Measurements from ENCODE around the gene PPP2R2D.
"Not testable (repeated sequence)": the region's sequence is repeated elsewhere in the genome, so short reads cannot be mapped to it uniquely, and the experiment has no call there.

PPP2R2D gene

DNA sequence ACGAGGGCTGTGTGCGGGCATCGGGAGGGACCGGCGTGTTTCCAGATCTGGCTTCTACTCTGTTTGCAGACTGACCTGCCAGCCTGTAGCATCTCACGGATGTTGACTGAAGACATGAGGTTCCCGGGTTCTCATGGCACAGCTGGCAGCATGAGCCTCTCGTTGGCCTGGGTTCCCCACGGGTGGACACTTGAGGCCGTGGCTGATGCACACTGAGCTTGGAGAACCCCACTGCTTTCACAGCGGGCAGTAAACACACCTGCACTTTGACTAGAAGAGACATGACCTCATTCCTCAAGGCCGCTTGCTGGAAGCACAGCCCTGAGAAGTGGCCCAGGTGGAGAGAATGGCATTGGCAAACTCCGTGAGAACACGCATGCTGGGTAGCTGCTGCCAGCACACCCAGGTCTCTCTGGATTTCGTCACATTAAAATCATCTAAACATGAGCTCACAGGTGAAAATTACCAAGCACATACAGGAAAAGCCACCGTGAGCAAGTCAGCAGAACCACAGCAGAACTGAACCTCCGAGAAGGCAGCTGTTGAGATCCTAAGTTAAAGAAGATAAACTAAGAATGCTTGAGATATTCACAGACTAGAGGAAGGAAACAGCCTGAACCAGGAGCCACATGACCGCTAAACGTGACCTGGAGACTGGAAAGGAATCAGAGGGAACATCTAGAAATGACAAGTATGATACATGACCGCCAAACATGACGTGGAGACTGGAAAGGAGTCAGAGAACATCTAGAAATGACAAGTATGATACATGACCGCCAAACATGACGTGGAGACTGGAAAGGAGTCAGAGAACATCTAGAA lies 48.4 kb downstream of the PPP2R2D start:
- no peak for DNase-seq (ENCODE audit: low spot score)

DNA sequence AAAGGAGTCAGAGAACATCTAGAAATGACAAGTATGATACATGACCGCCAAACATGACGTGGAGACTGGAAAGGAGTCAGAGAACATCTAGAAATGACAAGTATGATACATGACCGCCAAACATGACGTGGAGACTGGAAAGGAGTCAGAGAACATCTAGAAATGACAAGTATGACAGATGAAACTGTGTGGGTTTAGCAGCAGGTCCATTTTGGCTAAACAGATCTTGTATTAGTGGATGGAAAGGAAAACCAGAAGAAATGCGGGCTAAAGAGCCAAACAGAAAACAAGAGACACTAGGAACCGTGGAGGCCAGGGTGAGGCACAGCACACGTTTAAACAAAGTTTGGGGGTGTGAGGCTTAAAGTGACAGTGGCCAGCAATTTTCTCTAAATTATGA lies 49.1 kb downstream of the PPP2R2D start:
- not testable (repeated sequence) for DNase-seq (ENCODE audit: low spot score)

DNA sequence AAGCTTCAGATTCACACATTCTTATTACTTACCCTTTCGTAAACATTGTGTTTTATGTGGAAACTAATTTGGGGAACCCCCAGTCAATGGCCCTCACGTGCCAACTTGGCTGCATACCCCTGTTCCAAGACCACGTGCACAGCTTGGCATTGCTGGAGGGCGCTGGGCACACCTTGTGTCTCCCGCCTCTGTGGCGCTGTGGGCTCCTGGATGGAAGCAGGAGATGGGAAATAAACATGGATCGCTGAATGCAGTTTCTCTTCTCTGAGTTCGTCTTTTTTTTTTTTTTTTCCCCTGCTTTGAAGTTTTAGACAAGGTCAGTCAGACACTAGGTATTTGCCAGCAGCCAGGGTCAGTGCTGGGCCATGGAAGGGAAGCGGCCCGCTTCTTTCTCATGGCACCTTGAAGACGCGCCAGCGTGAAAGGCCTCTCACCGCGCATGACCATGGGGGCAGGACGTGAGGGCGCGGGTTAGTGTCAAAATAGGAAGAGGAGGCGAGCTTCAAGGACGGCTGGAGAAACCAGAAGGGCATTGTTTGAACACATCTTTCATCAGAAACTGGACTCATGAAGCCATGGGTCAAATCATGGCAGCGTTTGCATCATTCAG lies 53.7 kb downstream of the PPP2R2D start:
- no peak for DNase-seq (ENCODE audit: low spot score)

DNA sequence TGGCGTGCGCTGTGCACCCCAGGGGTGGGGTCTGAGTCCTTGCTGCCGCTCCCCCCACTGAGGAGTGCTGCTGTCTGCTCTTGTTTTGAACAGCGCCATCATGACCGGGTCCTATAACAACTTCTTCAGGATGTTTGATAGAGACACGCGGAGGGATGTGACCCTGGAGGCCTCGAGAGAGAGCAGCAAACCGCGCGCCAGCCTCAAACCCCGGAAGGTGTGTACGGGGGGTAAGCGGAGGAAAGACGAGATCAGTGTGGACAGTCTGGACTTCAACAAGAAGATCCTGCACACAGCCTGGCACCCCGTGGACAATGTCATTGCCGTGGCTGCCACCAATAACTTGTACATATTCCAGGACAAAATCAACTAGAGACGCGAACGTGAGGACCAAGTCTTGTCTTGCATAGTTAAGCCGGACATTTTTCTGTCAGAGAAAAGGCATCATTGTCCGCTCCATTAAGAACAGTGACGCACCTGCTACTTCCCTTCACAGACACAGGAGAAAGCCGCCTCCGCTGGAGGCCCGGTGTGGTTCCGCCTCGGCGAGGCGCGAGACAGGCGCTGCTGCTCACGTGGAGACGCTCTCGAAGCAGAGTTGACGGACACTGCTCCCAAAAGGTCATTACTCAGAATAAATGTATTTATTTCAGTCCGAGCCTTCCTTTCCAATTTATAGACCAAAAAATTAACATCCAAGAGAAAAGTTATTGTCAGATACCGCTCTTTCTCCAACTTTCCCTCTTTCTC lies 55.0 kb downstream of the PPP2R2D start:
- no peak for DNase-seq (ENCODE audit: low spot score)

DNA sequence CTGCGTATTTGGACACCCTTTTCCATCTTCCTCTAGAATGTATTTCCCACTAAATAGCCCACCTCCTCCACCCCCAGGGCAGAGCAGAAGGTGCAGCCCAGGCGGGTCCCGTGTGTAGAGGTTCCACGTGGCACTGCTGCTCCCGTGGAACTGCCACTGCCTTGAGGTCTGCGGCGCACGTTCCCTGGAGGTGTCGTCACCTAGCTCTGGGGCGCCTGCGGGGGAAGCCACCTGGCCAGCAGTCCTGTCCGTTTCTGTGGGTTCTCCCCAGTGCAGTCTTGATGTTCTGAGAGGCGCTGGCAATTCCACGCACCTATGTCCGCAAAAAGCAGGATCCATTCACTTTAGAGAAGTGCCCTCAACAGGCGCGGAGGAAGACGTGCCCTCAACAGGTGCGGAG lies 59.0 kb downstream of the PPP2R2D start:
- DNase-seq (ENCODE audit: low spot score): no peak

DNA sequence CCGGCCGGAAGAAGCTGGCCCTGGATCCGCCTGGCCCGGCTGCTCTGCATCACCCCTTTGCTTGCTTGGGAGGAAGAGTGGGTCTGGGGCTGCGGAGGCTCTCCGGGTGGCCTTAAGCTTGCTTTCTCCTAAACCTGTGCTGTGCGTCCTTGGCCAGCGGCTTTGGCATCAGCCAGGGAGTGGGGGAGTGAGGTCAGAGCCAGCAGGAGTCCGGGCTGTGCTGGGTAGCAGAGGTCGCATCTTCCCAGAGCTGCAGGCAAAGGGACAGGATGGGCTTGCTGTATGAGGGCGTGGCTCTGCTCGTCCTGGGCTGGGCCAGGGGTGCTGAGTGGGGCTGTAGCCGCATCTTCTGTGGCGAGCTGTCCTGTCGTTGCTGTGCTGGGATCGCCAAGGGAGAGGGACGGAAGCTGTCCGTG lies 59.8 kb downstream of the PPP2R2D start:
- no peak for DNase-seq (ENCODE audit: low spot score)

DNA sequence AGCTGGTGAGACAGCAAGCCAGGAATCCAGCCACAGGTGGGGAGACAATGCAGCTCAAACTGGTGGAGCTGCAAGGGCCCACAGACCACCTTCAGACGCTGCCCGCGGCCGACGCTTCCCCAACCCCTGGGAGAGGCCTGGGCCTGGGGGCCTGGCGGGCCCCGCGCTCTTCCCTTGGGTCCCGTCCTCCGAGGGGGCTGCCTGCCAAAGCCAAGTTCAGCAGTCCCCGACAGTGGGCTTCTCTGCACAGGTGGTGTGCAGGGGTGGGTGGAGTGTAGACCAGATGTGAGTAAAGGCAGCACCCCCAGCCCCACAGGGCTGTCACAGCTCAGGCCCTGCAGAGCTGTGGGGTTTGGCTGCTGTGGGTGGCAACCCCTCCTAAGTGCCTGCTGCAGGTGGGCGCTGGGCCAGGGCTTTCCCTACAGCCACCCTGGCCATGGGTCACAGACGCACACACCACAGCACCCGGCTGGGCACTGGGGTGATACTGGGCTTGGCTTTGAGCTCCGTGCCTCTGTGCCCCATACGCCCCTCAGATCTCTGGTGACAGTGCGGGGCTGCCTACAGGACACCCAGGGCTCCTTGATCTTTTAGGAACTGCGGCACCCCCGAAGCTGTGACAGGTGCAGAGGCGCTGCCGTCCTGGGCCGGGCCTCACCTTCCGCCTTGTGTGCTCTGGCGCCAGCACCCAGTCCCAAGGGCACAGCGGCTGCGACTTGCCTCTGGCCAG lies 60.4 kb downstream of the PPP2R2D start:
- DNase-seq (ENCODE audit: low spot score): no peak

DNA sequence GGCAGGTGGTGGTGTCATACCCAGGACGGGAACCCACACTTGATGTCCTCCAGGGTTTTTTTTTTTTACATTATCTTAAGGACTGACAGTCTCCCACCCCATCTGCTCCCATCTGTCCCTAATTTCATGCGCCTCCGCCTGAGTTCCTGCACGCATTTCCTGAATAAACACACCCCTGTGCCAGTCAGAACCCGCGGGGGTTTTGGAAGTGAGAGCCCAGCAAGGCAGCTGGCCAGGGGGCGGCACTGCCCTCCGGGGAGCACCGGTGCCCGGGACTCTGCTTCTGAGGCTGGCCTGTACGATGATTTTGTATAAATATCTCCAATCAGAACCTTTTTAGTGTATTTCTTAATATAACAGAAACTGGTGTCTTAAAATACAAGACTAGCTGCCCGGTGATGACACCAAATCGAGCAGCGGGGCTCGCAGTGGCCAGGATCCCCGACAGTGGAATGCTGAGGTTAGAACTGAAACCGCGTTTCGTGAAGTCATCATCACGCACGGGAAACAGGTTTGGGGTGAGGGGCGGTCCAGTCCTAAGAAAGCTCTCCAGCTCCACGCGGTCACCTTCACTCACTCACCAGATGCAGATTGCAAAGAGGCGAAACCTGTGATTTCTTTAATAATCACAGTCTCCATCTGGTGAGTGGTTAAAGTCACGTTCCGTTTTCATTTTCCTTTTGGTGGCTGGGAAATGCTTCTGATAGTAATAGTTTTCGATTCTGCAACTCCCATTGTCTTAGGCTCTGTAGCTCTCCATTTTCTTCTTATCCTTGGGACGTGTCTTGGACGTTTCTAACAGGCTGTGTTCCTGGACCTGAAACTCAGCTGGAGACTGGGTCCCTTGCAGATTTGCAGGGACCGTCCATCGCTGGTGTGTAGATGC lies 61.2 kb downstream of the PPP2R2D start:
- DNase-seq (ENCODE audit: low spot score): no peak

DNA sequence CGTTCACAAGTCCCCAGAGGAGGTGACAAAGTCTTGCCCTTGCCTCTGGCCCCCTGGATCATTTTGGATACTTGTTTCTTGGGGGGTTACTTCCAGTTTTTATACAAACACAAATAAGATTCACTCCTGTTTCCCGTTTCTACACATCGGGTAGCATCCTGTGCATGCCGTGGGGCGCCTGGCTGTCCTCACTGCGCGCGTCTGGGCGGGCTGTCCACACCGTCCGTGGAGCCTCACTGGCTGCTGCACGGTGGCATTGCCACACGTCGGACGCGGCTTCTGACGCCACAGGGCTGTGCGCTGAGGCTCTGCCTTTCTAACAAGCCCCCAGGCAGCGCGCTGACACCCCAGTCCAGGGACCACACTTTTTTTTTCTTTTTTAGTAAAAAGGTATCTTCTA lies 62.5 kb downstream of the PPP2R2D start:
- DNase-seq (ENCODE audit: low spot score): no peak

DNA sequence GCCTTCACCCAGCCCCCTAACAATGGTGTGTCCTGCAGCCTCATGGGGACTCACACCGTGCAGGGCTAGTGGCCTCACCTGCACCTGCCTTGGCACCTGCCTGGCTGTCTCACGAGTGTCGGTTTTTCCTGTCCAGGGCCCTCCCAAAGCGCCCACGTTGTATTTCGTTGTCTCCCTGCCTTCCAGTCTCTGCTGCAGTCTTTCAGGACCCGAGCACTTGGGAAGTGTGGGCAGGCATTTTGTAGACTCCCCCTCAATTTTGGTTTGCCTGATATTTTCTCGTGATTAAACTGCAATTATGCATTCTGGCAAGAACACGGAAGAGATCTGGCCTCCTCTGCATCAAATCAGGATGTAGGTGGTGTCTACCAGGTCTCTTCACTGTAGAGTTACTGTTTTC lies 63.0 kb downstream of the PPP2R2D start:
- no peak for DNase-seq (ENCODE audit: low spot score)

DNA sequence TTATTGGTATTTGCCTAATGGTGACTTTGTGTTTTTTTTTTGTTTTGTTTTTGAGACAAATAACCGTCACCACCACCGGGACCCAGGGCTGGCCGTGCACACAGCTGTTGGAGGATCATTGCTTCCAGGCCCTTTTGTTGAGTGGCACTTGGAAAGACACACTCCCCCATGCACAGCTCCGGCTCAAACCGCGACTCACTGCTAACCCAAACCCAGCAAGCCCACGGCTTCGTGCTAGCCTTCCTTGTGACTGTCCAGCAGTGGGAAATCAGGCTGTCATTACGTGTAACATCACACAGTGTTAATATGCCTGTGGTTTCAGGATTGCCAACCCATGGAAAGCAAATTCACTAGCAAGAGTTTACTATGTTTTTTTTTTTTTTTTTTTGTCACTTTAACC lies 63.5 kb downstream of the PPP2R2D start:
- DNase-seq (ENCODE audit: low spot score): no peak

DNA sequence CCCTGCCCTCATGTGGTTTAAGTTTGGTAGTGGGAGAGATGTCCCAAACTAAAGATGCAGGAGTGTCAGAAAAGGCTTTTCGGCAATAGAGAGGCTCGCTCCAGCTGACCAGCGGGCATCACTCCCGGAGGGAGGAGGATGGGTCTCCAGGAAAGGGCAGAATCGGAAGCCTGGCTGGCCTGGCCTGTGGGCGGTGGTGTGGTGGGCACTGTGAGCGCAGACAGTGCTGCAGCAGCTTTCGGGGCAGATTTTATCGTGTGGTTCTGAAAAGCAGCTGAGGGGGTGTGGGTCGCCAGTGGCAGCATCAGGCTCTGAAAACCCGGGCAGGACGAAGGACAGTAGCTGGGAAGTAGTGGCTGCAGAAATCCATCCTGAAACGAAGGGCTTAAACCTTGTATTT lies 68.1 kb downstream of the PPP2R2D start:
- DNase-seq (ENCODE audit: low spot score): no peak

DNA sequence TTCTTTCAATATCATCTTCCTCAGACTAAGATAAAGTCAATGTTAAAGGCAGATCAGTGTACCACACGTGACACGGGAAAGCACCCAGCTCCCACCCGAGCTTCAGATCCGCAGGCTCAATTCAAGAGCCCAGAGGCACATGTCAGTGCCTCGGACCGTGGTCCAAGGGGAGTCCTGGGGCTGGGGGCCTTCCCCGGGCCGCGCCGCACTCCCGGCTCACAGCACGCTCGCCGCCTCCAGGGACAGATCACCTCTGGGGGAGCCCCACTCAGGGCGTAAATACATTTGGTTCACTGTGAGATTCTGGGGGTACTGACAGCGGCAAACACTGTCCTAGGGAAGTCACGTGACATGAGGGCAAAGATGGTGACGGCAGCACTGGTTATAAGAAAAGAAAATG lies 70.1 kb downstream of the PPP2R2D start:
- no peak for DNase-seq (ENCODE audit: low spot score)

DNA sequence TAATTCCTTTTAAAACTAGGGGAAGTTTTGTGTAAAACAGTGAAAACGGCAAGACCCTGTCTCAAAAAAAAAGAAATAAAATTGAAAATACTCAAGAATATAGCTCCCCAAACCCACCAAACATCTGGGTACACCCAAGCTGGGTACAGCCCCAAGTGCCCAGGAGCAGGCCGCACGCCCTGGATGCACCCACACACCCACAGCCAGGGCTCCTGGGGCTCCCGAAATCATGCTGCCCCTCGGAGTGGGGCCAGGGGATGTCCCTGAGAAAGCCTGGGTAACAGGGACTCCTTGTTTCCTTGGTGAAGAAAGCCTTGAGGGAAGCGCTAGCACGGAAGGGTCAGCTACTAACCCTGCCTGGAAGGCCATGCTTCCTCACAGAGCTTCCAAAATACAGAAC lies 70.8 kb downstream of the PPP2R2D start:
- no peak for DNase-seq (ENCODE audit: low spot score)

DNA sequence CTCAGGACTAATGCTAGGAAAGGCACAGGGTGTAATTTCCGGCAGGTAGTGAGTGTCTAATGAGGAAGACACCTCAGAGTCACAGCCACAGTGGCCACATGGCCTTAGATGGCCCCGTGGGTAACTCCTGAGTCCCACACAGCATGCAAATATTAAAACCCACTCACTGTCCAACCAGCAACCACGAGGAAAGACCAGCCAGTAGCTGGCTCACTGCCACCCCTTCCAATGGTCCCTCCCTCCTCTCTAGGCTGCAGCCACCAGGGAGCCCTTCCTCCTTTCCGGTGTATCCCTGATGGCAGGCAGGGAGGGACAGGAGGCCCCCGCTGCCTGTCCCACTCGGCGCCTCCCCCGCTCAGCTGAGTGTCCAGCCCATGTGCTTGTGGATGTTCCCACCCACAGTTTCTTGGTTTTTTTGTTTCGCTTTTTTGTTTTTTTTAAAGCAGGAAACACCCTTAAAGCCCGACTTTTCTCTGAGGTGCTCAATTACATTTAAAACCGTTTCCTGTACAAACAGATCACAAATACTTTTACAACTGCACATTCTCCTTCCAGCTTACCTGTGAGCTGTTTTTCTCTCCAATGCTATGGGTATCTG lies 71.8 kb downstream of the PPP2R2D start:
- DNase-seq (ENCODE audit: low spot score): no peak

DNA sequence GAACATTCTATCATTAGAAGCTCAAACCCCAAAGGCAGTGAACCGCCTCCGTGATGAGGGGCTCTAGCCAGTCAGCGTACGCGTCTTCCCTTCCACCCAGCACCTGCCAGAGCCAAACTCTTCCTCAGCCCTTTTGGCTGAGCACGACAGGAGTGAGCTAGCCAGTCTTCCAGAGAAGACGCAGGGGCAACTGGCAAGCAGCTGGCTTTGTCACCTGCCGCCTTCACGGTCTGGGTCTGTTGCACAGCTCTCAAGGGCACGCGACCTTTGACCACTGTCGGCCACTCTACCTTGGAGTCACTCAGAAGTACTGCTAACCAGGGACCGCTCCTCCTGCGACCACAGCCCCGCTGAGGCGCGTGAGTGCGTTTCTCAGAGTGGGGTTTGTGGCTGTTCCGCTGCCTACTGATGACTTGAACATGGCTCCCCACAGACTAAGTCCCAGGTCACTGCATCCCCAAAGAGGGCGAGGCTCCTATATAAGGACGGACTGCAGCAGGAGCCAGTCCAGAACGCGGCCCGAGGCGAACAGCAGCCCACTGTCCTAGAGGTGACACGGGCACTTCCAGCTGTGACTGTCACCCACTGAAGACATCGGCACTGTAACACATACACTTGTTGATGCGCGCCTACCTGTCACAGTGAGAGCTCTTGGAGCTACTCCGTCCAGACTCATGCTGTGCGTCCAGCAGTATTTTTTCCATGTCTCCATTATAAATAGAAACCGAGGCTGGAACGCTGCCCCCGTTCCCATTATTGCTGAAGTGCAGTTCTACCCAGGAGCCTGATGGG lies 72.5 kb downstream of the PPP2R2D start:
- no peak for DNase-seq (ENCODE audit: low spot score)

DNA sequence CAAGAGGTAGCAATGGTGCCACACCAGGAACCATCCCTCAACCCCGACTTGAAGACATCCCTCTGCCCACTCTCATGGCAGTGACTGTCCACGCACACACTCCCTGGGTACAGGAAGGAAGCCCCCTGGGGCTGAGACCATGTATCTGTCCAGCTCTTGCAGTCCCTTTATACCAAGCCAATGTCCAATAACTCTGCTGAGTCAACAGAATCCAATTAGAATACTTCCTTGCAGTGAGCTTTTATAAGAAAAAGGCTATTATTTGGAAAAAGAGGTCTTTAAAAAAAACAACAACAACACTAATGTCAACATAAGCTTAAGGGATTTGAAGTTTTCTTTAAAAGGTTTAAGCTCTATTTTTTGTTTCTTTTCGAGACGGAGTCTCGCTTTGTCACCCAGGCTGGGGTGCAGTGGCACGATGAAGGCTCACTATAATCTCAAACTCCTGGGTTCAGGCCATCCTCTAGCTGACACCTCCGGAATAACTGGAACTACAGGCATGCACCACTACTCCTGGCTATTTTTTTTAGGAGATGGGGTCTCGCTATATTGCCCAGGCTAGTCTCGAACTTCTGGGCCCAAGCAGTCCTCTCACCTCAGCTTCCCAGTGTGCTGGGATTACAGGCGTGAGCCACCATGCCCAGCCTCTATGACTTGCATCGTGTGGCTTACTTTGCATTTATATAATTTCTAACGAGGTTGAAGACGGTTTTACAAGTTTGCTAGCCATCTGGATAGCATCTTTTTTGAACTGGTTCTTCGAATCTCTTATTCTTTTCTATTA lies 73.4 kb downstream of the PPP2R2D start:
- no peak for DNase-seq (ENCODE audit: low spot score)

DNA sequence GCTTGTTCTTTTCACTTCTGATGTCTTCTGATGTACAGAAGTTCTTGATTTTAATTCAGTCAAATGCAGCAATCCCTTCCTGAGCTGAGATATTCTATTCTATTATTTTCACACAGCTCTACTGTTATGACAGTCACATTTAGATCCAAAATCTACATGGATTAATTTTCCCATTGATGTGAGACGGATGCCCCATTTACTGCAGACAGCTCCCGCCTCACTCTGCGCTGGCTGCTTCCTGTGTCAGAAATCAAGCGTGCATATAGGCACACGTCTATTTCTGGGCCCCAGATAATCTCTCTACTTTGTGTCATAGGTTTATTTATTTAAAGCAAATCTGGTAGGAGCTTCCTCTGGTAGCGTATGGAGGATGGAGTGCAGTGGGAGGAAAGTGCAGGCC lies 74.2 kb downstream of the PPP2R2D start:
- no peak for DNase-seq (ENCODE audit: low spot score)

DNA sequence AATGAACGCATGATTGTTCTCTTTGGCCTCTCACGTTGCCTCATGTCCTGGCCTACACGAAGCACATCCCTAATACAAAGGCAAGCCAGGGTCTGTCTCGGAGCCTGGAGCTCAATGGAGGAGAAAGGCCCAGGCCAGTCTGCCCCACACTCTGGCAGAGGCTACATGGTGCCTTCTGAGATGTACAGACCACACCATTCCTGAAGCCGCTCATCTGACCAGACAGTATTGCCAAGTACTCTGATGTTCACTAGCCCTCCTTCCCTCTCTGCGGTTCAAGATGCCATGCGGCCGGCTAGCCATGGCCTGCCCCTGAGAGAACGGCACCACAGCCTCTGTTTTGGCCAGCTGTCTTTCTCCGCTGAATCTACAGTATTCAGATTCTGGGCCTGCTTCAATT lies 75.0 kb downstream of the PPP2R2D start:
- no peak for DNase-seq (ENCODE audit: low spot score)
